TTC549 (cell line): ENCODE data around the gene PAN3.

Experiments
- FAIRE-seq: peaks from 2 replicates; lab custom pipeline; 2012; peaks lifted over from hg19 to GRCh38; lab: Jason Lieb, UNC

The PAN3 gene

GRCh38 chr13:28314879-28315278 is 176.5 kb downstream of the PAN3 start:
- no peak for FAIRE-seq

DNA sequence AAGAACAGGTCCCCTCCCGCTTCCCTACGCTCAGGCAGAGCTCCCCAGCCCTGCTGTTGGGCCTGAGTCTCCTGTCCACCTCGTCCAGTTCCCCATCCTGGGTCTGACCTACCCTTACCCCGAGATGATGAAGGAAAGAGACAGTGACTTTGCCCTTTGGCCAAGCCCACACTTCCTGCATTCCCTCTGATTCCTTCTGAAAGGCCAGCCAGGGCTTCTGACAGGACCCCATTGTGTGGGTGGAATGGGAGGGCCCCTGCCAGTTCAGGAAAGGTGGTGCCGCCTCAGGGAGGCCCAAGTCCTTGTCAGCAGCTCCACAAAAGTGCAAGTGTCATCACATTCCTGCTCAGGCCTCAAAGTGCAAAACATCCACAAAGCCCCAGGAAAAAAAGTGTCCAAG is 177.8 kb downstream of the PAN3 start:
- no peak for FAIRE-seq

DNA sequence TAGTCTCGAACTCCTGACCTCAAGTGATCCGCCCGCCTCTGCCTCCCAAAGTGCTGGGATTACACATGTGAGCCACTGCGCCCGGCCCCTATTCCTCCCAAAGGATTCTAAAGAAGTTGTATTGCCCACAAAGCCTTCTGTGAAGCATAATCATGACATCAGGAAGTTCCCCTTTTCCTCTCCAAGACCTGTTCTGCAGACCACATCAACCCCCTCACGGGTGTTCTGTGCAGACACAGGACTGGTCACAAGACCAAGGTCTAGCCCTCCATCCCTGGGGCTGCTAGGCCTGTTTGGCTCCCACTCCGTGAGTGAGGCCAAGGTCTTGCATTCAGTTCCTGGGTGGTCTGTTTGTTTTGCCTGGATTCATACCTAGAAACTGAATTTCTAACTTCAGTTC is 178.5 kb downstream of the PAN3 start:
- no peak for FAIRE-seq

- no peak for FAIRE-seq
These were observed 180.2 kb downstream of the PAN3 start for GRCh38 chr13:28318496-28318895.

GRCh38 chr13:28319528-28319927 is 181.2 kb downstream of the PAN3 start:
- FAIRE-seq = no peak

GRCh38 chr13:28320209-28320608 is 181.9 kb downstream of the PAN3 start:
- no peak for FAIRE-seq

DNA sequence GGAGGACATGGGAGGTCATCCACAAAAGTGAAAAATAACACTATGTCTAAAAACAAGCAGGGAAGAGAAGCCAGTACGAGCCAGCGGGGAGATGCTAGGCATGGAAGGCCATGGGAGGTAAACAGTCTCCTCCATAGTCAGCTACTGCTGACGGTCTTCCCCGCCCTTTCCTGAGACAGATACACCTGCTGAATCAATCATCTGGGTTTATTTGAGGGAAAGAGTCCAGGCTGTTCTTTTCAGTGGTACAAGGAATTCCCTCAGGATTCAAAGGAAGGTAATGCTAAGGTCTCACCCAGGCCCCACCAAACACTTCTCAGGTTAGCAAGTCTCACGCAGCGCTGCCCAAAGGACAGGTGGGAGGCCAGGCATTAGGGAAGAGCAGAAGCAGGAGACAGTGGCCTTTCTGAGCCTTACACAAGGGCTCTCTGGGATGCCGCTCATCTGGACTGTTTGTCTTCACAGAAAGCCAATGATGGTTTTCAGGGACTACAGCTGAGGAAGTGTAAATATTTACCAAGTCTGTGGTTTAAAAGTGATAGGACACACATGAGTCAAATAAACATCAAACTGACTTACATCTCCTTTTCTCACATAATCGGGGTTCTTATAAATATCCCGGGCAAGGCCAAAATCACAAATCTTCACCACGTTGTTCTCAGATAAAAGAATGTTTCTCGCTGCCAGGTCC is 182.7 kb downstream of the PAN3 start:
- FAIRE-seq = no peak

GRCh38 chr13:28321756-28322155 is 183.4 kb downstream of the PAN3 start:
- no peak for FAIRE-seq

DNA sequence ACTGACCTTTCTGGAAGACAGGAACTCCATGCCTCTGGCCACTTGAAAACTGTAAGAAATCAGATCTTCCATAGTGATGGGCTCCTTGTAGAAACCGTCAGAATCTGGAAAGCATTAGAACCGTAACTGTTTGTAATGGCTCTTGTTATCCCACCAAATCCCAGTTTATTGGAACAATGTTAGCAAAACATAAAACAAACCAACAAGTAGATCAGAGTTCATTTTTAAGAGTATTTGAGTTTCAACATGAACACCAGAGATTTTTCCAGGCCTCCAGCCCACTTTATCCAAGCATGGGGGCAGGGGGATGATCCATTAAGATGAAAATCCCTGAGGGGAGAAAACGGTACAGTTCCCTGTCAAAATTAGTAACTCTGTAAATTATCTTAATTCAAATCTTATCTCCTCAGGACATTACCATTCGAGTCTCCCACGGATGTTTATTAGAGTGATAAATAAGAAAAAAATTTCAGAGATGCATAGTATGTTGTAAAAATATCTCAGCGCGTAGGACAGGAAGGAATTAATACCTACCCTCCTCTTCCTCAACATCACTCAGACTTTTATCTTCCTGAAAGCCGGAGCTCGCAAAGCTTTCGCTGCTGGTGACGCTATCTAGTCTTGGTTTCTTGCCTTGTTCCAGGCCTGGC is 184.0 kb downstream of the PAN3 start:
- FAIRE-seq = no peak

DNA sequence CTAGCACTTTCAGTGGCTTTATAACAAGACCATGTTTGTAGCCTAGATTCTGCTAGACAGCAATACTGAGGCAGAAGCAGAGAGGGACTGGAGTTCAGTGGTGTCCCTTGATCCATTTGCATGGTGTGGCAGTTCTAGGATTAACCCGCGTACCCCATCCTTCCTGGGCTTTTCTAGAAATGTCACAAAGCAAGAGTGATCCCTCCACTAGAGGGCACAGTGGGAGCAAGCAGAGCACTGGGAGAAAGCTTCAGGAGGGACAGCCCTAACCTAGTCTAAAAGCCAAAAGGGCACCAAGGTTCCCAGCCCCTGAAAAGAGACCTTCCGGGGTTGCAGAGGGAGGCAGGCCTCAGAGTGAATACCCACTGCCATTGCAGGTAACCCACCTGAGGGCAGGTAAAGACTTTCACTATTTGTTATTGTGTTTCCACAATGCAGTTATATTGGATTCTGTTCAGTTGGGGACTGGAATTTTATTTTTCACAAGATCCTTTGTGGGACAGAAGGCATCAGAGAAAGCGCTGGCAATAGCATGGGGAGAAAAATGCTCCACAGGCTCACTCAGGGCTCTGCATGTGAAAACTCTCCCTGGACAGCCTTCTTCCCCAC is 185.9 kb downstream of the PAN3 start:
- FAIRE-seq = no peak

DNA sequence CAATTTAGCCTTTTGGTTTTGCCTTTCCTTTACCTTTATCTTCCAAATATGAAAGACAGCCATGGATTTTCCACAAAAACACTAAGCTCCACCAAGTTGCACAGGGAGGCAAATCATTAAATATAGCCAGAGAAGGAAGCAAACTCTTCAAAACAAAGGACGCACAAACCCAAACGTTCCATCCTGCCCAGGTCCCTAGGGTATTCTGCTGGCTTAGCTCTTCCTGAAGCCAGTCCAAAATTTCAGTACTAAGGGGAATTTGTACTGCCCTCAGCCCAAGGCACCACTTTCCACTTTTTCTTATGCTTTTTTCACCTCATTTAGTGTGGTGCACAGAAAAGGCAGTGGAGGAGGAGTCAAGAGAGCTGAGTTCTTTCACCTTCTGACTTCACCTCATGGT is 186.7 kb downstream of the PAN3 start:
- no peak for FAIRE-seq

- FAIRE-seq = no peak
These were observed 187.7 kb downstream of the PAN3 start for GRCh38 chr13:28326056-28326455.

GRCh38 chr13:28327373-28328270 is 189.3 kb downstream of the PAN3 start:
- FAIRE-seq = no peak

GRCh38 chr13:28328271-28328607 is 189.9 kb downstream of the PAN3 start:
- FAIRE-seq = no peak

- FAIRE-seq = no peak
These were observed 191.2 kb downstream of the PAN3 start for GRCh38 chr13:28329395-28330158.

- FAIRE-seq = no peak
These were observed 195.0 kb downstream of the PAN3 start for GRCh38 chr13:28333204-28333881.

DNA sequence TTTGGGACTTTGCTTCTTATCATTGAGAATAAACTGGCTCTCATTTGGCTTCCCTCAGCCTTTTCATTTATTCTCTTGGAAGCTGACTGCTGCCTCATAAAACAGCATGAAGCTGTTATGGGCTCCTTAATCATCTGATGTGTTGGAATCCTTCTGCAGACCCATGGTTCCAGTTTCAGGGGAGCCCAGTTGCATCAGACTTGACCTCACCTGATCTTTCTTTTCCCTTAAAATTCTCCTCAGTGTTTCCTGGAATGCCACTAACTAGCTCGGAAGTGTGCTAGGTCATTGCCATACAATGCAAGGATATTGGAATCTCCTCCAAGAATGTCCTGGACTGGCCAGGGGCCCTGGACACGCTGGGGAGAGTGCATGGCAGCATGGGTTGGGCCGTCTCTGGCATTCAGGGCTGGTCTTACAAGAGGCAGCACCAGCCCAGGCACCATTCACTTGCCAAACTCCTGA is 197.9 kb downstream of the PAN3 start:
- FAIRE-seq = no peak

- no peak for FAIRE-seq
These were observed 199.0 kb downstream of the PAN3 start for GRCh38 chr13:28337166-28338005.

DNA sequence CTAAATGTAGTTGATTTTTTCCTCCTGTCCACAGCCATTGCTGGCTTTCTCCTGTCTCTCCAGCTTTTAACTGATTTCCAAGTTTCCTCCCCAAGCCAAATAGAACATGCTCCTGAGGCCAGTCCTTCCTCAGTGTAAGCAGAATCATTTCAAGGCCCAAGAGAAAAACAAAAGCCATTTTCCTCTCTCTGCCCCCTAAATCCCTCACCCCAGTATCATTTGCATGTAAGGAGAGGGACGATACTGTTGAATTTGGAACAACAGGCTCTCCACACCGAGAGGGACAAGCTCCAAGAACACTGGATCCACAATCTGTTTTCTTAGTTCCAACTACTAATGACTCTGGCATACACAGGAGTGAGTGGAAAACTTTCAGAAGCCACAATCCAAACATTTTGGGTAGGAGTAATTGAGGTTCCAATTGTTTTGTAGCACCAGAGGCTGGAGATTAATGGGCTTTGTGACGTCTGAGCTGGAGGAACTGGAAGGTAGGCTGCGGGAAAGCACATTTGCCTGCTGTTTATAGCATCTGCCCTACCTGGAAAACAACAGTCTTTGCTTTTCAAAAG is 199.7 kb downstream of the PAN3 start:
- FAIRE-seq = no peak

DNA sequence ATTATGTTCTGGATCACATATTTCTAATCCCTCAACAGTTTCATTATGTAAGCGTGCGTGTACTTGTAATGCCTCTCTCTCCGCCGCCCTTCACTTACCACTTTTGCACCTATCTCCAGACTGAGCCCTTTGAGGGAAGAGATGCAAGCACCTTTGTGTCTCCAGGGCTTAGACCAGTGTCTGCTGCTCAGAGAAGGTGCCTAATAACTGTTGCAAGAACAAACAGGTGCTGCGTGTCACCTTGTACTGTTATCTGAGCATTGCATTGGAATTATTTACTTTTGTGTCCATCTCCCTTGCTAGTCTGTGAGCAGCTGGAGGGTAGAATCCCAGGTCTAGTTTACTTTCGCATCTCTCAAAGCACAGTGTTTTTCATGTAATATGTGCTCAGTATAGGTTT is 200.4 kb downstream of the PAN3 start:
- no peak for FAIRE-seq
